Measurements from ENCODE around the gene GM2A. TPM values are rescaled to one million over a fixed set of nuclear protein-coding genes. Genes with fewer than 3 reads are reported as not detected.
A peak's percentile ranks its signal among the peaks of the same experiment; 100 is the strongest.

GM2A gene
- total and polyA plus RNA-seq, 9 of the 15 experiments (the other 6 are each of a cell fraction or from before 2014, with no cell fraction given): 5.8 to 36.0 (median 10.0) TPM

GRCh38 chr5:151223447-151224264 lies 29.3 kb upstream of the GM2A start, which contains the start of gene CCDC69 (continued):
- TF ChIP-seq, protein P1, sequence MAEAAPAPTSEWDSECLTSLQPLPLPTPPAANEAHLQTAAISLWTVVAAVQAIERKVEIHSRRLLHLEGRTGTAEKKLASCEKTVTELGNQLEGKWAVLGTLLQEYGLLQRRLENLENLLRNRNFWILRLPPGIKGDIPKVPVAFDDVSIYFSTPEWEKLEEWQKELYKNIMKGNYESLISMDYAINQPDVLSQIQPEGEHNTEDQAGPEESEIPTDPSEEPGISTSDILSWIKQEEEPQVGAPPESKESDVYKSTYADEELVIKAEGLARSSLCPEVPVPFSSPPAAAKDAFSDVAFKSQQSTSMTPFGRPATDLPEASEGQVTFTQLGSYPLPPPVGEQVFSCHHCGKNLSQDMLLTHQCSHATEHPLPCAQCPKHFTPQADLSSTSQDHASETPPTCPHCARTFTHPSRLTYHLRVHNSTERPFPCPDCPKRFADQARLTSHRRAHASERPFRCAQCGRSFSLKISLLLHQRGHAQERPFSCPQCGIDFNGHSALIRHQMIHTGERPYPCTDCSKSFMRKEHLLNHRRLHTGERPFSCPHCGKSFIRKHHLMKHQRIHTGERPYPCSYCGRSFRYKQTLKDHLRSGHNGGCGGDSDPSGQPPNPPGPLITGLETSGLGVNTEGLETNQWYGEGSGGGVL (CRISPR knock-in tag; IDR thresholded peaks at IDR 0.05): no peak
- TF ChIP-seq, protein P2, sequence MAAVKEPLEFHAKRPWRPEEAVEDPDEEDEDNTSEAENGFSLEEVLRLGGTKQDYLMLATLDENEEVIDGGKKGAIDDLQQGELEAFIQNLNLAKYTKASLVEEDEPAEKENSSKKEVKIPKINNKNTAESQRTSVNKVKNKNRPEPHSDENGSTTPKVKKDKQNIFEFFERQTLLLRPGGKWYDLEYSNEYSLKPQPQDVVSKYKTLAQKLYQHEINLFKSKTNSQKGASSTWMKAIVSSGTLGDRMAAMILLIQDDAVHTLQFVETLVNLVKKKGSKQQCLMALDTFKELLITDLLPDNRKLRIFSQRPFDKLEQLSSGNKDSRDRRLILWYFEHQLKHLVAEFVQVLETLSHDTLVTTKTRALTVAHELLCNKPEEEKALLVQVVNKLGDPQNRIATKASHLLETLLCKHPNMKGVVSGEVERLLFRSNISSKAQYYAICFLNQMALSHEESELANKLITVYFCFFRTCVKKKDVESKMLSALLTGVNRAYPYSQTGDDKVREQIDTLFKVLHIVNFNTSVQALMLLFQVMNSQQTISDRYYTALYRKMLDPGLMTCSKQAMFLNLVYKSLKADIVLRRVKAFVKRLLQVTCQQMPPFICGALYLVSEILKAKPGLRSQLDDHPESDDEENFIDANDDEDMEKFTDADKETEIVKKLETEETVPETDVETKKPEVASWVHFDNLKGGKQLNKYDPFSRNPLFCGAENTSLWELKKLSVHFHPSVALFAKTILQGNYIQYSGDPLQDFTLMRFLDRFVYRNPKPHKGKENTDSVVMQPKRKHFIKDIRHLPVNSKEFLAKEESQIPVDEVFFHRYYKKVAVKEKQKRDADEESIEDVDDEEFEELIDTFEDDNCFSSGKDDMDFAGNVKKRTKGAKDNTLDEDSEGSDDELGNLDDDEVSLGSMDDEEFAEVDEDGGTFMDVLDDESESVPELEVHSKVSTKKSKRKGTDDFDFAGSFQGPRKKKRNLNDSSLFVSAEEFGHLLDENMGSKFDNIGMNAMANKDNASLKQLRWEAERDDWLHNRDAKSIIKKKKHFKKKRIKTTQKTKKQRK (IDR thresholded peaks at IDR 0.05; ENCODE audit: borderline replicate concordance, low read depth, low read length): no peak
- TF ChIP-seq, protein P3, sequence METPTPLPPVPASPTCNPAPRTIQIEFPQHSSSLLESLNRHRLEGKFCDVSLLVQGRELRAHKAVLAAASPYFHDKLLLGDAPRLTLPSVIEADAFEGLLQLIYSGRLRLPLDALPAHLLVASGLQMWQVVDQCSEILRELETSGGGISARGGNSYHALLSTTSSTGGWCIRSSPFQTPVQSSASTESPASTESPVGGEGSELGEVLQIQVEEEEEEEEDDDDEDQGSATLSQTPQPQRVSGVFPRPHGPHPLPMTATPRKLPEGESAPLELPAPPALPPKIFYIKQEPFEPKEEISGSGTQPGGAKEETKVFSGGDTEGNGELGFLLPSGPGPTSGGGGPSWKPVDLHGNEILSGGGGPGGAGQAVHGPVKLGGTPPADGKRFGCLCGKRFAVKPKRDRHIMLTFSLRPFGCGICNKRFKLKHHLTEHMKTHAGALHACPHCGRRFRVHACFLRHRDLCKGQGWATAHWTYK (CRISPR knock-in tag; IDR thresholded peaks at IDR 0.05): no peak
- TF ChIP-seq XRCC5 (IDR thresholded peaks at IDR 0.05; ENCODE audit: low read depth, low read length) (peak; percentile 82; the same call in 1 of the 2 replicates), ARID4B (CRISPR knock-in tag; IDR thresholded peaks at IDR 0.05) (0 out of 2 replicates have a peak, but pooled peaks have one; percentile 27), ZNF143 (CRISPR knock-in tag; IDR thresholded peaks at IDR 0.05) (no peak), ETV6 (IDR thresholded peaks at IDR 0.05; ENCODE audit: borderline replicate concordance in 1 of 2, low read depth in 2 of 2, low read length in 1 of 2) (no peak), ETV6 (CRISPR knock-in tag; IDR thresholded peaks at IDR 0.05; ENCODE audit: borderline replicate concordance) (no peak), ZNF639 (CRISPR knock-in tag; conservative IDR thresholded peaks at IDR 0.05 in 1 of 2, IDR thresholded peaks at IDR 0.05 in 1 of 2) (no peak)
- TF ChIP-seq, protein P4, sequence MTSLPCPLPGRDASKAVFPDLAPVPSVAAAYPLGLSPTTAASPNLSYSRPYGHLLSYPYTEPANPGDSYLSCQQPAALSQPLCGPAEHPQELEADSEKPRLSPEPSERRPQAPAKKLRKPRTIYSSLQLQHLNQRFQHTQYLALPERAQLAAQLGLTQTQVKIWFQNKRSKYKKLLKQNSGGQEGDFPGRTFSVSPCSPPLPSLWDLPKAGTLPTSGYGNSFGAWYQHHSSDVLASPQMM (CRISPR knock-in tag; IDR thresholded peaks at IDR 0.05): no peak
